Measurements from ENCODE around the gene DNAH7.

The DNAH7 gene

DNA sequence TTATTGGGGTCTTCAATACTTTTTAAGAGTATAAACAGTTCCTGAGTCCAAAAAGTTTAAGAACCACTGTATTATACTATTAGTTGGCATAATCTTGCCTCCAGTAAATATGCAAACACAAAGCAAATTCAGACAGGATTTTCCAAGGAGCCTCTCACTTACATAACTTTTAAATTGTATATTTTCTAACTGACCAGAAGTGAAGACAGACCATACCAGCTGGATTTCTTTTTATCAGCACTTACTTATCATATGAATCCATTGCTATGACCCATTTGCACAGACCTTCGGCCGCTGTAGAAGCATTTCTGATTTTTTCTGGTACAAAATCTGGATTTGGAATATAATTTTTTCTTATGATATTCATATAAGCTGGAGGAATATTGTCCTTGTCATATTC is 211.5 kb downstream of the DNAH7 start:
- no peak for DNase-seq

- DNase-seq = no peak
Measured at GRCh38 chr2:195850764-195851163, 217.9 kb downstream of the DNAH7 start.

DNA sequence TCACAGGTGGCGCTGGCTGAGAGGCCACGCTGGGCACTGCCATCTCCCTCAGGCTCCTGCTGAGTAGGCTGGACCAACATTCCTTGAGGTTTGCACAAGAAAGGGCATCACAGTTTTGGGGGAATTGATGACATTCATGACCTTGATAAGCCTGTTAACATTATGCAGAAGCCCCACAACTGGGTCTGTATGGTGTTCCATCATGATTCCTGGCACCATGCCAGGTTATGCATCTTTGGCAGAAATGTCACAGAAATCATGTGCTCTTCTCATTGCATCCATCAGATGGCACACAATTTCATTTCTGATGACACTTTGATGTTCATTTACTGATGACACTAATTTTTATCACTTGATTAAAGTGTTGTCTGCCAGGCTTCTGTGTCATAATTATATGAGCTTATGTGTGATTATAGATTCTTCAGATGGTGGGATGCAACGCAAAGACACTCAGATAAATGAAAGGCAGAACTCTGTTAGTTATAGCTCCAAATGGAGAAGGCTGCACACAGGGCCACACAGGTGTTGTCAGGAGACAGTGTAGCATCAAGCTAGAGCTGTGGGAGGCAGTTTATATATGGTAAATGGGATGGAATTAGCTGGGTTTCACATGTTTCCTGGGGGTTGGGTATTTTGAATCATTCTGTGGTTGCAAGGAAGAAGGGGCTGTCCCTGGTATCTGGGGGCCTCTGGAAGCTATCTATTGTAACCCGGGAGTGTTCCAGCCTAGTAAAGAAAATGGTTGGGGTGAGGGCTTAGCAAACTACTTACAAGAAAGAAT is 220.3 kb downstream of the DNAH7 start:
- no peak for DNase-seq

DNA sequence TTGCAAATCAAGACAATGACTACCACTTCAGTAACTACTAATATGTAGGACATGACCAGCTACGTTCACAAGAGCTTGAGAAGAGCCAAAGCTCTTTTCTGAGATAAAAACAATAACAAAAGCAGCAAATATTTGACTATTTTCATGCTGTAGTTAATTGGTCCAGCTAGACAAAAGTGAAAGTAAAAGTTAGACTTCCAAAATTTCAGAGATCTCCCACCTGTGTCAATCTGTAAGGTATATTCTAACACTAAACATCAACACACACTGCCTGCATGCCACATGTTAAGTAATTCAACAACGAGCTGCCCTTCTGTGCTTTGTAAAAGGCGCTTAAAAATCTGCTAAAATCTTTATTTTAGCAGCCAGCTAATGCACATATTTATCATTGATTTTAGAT is 225.7 kb downstream of the DNAH7 start:
- DNase-seq = no peak

DNA sequence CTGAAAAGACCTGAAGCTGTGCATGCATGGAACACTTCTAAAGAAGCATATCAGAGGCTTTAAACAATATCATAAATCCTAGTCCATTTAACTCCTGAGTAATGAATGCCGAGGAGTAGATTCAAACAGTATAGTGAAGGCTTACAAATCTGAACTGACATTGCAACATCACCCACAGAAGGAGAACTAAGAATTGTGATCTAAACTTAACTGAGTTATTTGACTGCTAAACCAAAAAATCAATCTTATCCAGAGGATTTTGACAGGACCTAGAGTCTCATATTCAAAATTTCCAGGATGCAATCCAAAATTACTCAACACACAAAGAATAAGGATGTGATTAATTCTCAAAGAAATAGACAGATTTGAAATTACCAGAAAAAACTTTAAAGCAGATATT is 230.6 kb downstream of the DNAH7 start:
- DNase-seq = no peak

- DNase-seq = no peak
Measured at GRCh38 chr2:195836002-195836401, 232.6 kb downstream of the DNAH7 start.

GRCh38 chr2:195834836-195835235 is 233.8 kb downstream of the DNAH7 start:
- DNase-seq = no peak

DNA sequence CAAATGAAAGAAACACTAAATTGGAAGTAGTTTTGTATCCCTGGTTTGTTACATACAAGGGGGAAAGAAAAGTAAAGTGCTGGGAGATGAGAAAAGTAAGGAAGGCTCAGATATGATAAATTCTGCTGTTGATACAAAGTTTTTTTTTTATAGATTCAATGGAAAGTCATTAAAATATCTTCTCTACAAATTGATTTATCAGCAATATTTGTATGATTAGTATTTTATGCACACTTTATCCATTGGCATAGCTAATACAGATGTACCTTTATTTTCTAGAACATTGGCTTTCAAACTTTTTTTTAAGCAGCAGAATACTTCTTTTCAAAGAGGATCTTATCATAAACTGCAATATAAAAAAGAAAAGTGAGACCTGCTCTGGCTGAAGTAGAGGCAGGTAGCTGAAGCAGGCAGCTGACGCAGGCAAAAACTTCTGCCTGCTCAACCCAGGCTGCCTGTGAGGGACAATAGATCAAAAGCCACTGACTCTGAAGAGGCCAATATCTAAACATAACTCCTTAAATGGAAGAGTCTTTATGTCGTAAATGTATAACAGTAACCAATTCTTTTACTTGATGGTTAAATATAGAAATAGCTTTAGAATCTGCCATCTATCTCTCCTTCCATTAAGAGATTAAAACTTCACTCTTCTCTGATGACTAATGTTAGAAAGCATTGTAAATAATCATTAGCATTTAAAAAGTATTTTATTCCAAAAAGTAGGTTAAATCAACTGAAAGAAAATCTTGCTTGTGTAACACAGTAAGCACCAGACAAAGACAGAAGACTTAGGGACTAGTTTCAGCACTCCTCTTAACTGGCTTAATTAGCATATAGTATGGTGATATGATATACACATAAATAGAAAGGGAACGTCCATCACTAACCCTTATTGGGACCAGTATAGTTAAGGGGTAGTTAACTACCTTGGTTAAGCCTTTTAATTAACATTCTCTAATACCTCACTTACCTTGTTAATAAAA is 237.4 kb downstream of the DNAH7 start:
- DNase-seq = no peak

- DNase-seq = no peak
Measured at GRCh38 chr2:195824478-195824877, 244.2 kb downstream of the DNAH7 start.

DNA sequence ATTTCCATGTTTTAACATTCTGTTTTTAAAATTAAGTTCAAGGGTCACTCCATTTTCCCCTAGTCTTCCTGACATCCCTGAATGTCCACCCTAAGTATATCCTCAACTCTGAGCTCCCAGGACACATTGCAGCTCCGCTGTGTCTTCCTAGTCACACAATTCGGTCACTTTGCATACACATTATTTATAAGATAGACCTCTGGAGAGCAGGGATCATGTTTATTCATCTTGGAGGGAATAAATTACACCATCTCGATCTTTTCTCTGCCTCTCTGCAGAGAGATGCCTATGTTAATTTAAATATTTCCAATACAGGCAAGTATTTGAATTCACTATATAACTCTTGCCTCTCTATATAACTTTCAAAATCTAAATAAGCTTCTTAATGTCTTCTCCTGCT is 245.4 kb downstream of the DNAH7 start:
- no peak for DNase-seq

GRCh38 chr2:195821566-195821932 is 247.1 kb downstream of the DNAH7 start:
- no peak for DNase-seq

GRCh38 chr2:195820867-195821565 is 247.6 kb downstream of the DNAH7 start:
- DNase-seq = no peak

DNA sequence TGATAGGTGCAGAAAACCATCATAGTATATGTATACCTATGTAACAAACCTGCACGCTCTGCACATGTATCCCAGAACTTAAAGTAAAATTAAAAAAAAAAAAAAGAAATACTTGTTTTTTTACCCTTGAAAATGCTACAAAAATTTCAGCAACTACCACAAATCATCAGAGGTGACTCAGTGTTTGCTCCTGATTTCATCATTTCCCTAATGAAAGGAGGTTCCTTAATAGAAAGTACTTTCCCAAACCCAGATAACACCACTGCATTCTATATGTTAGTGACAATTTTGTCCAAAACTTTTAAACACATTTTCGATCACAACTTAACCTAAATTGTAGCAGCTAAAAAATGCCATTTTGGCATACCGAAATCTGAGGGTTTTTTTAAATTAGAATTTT is 248.3 kb downstream of the DNAH7 start:
- no peak for DNase-seq

DNA sequence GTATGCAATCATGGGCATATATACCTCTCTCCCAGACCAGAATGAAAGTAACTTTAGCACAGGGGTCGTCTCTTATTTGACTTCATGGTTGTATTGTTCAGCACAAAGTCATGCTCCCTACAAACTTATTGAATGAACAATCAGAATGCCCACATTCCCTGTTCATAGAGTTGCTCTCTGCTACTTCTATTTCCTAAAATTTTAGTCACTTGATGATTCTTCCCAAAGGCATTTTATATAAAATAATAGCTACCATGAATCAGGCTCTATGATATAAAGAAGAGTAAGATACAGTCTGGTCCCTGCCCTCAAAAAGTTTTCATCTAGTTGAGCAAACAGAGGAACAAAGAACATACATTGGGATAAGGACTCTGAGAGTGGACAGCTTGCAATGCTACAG is 249.4 kb downstream of the DNAH7 start:
- no peak for DNase-seq

DNA sequence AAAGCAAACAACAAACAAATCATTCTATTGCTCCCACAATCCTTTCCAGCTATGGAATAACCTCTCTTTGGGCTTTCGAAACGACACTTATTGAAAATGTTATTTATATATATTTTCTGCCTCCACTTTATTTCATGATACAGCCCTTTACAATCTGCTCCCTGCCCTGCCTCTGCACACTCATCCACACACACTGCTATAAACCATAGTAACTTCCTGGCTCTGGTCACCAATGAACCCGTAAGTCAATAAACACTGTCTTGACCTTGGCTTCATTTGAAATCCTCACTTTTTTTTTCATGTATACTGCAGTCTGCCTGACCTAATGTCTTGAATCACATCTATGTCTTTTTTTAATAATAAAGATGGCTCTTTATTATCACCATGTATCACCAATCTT is 250.1 kb downstream of the DNAH7 start:
- no peak for DNase-seq

GRCh38 chr2:195818106-195818505 is 250.5 kb downstream of the DNAH7 start:
- DNase-seq = no peak

GRCh38 chr2:195815083-195815482 is 253.6 kb downstream of the DNAH7 start:
- DNase-seq = no peak

- DNase-seq = no peak
Measured at GRCh38 chr2:195813421-195813820, 255.2 kb downstream of the DNAH7 start.

- DNase-seq = no peak
Measured at GRCh38 chr2:195810340-195811098, 258.1 kb downstream of the DNAH7 start.

GRCh38 chr2:195808189-195808588 is 260.4 kb downstream of the DNAH7 start:
- no peak for DNase-seq

- no peak for DNase-seq
Measured at GRCh38 chr2:195805283-195805976, 263.2 kb downstream of the DNAH7 start.

DNA sequence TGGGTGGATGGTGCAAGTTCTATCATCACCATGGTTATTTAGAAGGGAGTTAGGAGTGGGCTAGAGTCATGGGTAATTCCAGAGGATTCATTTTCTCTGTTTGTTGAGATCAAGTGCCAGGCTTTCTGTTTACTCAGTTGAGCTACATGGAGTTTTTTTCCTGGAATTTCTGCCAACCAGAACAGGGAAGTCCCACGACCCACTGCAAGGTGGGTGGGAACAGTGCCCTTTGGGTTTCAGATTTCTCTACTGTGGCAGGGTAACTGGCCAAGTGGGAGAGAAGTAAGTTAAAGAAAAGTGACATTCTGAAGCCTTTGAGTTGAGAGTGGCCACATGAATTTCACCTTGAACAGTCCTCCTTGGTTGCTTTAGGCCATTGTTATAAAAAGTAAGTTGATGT is 272.8 kb downstream of the DNAH7 start:
- DNase-seq = no peak

Data from DMS153 (cell line).